GM21528 (cell line): ENCODE measurements around the gene LPCAT1.

Experiments used
- ATAC-seq: cut with Tn5 transposase; IDR thresholded peaks from one replicate; pipeline ENCODE4 v1.9.1; 2021; ENCODE audit warnings: mild to moderate bottlenecking, moderate library complexity; ENCODE audit not compliant: unreplicated experiment, low FRiP score

The LPCAT1 gene

GRCh38 chr5:1453613-1454012 is 70.1 kb downstream of the LPCAT1 start:
- ATAC-seq = no peak

DNA sequence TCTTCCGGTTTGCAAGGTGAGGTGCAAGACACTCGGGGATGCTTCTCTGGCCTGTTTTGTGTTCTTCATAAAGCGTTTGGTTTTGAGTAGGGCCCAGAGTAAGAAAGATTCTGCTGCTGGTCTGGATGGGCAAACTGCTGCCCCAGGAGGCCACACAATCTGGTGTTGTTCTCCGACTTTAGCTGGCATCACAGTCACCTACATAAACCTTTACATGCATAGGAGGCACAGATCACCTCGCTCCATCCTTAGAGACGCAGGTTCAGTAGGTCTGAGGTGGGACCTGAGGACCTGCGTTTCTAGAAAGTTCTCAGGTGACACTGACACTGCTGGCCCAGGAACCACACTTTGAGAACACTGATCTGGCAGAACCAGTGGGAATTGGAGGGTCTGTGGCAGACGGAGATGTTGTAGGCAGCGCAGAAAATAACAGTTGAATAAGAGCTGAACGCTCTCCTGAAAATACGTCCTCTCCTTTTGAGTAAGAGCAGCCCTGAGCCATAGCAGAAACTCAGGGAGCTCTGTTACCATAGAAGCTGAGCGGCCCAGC is 74.6 kb downstream of the LPCAT1 start:
- no peak for ATAC-seq

DNA sequence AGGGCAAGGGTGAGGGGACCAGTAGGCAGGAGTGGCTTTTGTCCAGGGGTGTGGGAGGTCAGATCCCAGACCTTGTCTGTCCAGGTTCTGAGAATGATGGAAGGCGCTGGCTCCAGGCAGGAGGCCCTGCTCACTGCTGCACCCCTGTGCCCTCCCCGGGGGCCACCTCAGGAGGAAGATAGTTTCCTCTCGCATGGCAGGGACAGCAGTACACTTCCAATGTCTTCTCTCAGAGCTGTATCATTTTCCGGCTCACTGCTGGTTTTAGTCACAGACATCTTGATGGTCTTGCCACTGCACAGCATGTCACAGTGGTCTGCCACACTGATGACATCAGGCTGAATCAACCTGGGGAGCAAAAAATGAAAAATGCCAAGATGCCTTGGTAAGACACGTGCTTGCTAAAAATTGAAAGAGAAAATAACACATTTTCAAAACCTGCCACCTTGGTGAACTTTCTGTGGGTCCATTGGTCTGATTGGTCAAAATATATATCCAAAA is 75.2 kb downstream of the LPCAT1 start:
- ATAC-seq = no peak

- no peak for ATAC-seq
Observed at GRCh38 chr5:1447671-1448361, 75.9 kb downstream of the LPCAT1 start.

- ATAC-seq = no peak
Observed at GRCh38 chr5:1446602-1447343, 77.0 kb downstream of the LPCAT1 start.

DNA sequence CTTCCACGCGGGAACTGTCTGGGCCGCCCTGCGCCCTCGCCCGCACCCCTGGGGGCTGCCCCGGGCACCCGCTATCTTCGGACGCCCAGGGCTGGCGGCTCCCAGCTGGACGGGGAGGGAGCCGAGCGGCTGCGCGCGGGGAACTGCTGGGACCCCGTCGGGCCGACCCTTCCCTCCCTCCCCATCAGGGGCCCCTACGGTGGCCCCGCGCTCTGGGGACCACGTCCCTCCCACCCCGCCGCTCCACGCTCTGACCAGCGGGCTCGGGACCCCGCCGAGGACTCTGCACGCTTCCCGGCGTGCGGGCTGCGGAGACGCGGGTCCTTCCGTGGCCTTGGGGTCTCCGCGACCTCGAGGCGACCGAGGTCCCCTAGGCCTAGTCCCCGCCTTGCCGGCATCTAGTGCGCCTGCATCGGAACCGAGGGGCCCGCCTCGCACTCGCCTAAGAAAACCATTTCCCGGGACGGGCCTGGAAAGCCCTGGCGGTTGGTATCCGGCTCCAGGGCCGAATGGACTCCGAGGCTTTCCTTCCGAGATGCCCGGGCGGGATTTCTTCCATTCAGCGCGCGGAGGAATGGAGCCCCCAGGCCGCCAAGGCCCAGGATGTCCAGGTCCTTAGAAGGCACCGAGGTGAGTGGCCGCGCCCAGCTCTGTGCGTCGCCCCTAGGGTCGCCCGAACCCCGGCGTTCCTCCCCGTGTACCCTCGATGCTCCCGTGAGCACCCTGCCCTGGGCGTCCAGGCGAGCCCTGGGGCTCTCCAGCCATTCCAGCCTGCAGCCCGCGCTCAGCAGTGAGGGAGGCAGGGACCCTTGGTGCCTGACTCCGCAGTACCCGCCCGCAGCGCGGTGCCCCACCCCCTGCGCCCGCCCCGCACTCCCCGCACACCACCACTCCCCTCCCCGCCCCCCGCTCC is 77.8 kb downstream of the LPCAT1 start:
- no peak for ATAC-seq

- ATAC-seq = no peak
Observed at GRCh38 chr5:1445313-1445688, 78.5 kb downstream of the LPCAT1 start, which contains the start of gene SLC6A3. Gene SLC6A3, minus strand, starts transcription at chr5:1445440. Its CDS starts 2,243 bp downstream, at chr5:1443197.

DNA sequence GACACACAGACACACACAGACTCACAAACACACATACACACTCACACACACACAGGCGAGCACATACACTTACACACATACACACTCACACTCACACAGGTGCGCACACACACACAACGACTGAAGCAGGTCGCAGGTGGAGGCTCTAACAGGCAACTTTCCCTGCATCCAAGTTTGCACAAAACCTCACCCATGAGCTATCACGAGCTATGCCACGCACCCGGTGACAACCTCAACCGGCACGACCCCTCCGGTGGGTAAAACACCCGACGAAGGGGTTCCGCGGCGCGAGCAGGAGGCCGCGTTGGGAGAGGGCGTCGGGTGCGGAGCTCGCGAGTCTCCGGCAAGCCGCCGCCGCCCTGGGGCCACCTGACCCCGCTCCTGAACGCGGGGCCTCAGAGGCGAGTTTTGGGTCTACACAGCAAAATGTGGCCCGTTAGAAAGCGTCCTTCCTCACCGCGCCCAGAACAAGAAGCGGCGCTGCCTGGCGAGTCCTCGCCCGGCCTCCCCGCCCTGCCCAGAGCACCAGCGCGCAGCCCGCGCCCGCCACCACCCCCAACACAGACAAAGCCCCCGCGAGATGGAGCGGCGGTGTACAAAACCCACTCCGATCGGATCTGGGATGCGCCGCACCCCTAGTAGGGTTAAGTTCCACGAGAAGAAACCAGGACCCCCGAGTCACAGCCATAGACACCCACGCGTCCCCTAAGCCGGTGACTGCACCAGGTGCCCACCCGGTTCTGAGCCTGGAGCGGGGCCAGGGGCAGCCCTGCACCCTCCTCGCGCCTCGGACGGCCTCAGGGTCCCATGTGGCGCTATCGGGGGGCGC is 79.2 kb downstream of the LPCAT1 start:
- no peak for ATAC-seq

GRCh38 chr5:1443991-1444360 is 79.8 kb downstream of the LPCAT1 start:
- ATAC-seq = no peak

- no peak for ATAC-seq
Observed at GRCh38 chr5:1443171-1443570, 80.6 kb downstream of the LPCAT1 start.

- ATAC-seq = no peak
Observed at GRCh38 chr5:1442222-1443145, 81.3 kb downstream of the LPCAT1 start.

GRCh38 chr5:1441166-1441865 is 82.4 kb downstream of the LPCAT1 start:
- ATAC-seq = no peak

- ATAC-seq = no peak
Observed at GRCh38 chr5:1440098-1440493, 83.7 kb downstream of the LPCAT1 start.

DNA sequence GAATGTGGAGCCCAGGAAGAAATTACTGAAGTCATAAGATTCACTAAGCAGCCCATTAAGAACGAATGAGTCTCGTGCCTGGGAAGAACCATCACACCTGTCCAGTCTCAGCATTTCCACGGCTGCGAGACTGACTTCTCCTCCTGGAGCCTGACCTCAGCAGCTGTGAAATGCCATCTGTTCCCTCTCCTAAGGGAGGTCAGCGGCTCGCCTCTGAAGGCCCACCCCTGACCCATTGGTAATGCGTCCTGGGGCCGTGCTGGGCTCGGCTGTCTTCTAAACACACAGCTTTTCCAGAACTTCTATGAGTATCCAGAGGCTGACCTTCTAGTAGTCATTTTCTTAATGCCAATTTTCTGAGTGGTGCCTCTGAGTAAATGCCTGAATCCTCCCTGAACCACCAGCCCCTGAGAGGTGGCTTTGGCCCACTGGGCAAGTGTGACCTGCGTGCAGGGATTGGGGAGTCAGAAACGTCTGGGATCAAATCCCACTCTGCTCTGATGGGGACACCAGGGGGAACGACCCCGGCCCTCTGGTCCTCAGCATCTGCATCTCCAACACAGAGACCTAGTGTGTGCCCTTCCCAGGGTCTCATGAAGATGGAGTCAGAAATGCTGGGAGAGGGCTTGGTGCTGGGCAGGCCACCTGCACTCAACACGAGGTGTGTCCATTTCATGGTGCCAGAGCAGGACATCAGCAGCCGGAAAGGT is 84.2 kb downstream of the LPCAT1 start:
- ATAC-seq = no peak

DNA sequence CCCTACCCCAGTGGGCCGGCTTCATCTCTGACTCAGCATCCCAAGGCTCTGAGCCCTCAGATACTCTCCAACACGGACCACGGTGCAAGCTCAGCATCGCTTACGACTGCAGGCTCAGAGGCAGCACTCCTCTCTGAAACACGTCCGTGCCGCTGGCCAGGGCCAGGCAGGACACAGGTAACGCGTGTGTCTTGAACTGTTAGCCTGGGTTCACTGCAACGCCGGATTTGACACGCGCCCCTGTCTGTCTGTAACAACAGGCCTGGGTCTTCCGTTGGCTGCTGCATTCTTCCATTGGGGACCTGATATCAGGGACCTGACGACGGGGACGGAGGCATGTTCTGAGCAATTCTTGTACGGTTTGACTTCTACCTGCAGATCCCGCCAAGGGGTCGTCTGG is 84.9 kb downstream of the LPCAT1 start:
- ATAC-seq = no peak

- ATAC-seq = no peak
Observed at GRCh38 chr5:1437876-1438559, 85.7 kb downstream of the LPCAT1 start.

DNA sequence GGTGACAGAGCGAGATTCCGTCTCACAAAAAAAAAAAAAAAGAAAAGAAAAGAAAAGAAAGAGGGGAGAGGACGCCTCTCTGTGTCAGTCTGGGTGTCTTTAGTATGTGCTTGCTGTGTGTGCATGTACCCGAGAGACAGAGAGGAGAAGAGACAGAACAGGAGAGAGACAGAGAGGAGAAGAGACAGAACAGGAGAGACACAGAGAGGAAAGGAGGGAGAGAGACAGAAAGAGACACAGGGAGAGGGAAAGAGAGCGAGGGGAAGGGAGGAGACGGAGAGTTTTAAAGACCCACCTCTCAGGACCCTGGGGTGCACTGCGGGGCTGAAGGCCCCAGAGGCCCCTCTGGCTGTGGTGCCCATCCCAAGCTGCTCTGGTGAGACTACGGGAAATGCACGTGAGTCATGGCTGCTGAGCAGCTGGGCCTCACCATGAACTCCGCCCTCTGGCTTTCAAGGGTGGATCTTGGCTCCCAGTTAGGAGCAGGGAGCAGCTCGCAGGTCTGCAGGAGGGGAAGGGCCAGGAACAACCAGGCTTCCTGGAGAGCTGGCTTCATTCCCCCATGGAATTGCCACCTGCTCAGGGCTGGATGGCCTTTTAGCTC is 86.4 kb downstream of the LPCAT1 start:
- no peak for ATAC-seq
